OCI-LY3 (cell line): ENCODE measurements around the gene ELP4.

Experiments used
- H2AFZ ChIP-seq: fragments of 200-600, 300-600 bp; shearing (Covaris generic); 2 replicates; pipeline ENCODE4 v1.6.0; 2014; ENCODE audit warnings: antibody characterized with exemption, low read depth, low read length
- H3K27ac ChIP-seq: fragments of 200-600, 300-600 bp; sonication (generic); 2 replicates; pipeline ENCODE4 v1.5.1; 2014; ENCODE audit warnings: mild to moderate bottlenecking, low read length, moderate library complexity, mixed read lengths
- H3K27me3 ChIP-seq: fragments of 200-600, 300-600 bp; sonication (generic); 2 replicates; pipeline ENCODE4 v1.6.1; 2014; ENCODE audit warnings: low read depth, low read length, mixed read lengths
- H3K36me3 ChIP-seq: fragments of 200-600, 300-600 bp; sonication (generic); replicated peaks from 2 replicates; pipeline ENCODE3; 2014; ENCODE audit warnings: low read depth, low read length, mixed read lengths
- H3K4me1 ChIP-seq: fragments of 300-600, 200-600 bp; sonication (generic); 2 replicates; pipeline ENCODE4 v1.6.1; 2014; ENCODE audit warnings: low read length, mixed read lengths
- H3K4me2 ChIP-seq: fragments of 200-600, 300-600 bp; sonication (generic); 2 replicates; pipeline ENCODE4 v1.6.1; 2014; ENCODE audit warnings: low read length, mixed read lengths
- H3K4me3 ChIP-seq: fragments of 300-600, 200-600 bp; sonication (generic); 2 replicates; pipeline ENCODE4 v1.5.1; 2014; ENCODE audit warnings: antibody characterized with exemption, mild to moderate bottlenecking, low read length, moderate library complexity
- H3K79me2 ChIP-seq: fragments of 300-600, 200-600 bp; shearing (Covaris generic); 2 replicates; pipeline ENCODE4 v1.6.1; 2014; ENCODE audit warnings: mild to moderate bottlenecking, low read length, mixed read lengths
- H3K9ac ChIP-seq: fragments of 300-600, 200-600 bp; shearing (Covaris generic); 2 replicates; pipeline ENCODE4 v1.6.0; 2014; ENCODE audit warnings: mild to moderate bottlenecking, low read length, moderate library complexity
- H3K9me3 ChIP-seq: fragments of 200-600, 300-600 bp; shearing (Covaris generic); 2 replicates; pipeline ENCODE4 v1.6.1; 2014; ENCODE audit warnings: low read length, mixed read lengths; ENCODE audit not compliant: insufficient read depth
- H4K20me1 ChIP-seq: fragments of 200-600, 300-600 bp; sonication (generic); 2 replicates; pipeline ENCODE4 v1.6.1; 2016; ENCODE audit warnings: low read length, mixed read lengths; ENCODE audit not compliant: insufficient read depth
- CTCF ChIP-seq: fragments of 200-600, 300-600 bp; sonication (generic); IDR thresholded peaks from 2 replicates; pipeline ENCODE4 v1.5.1; 2014; ENCODE audit warnings: antibody characterized with exemption, low read length, low read depth
- EZH2phosphoT487 ChIP-seq: fragments of 200-600 bp; shearing (Covaris generic); IDR thresholded peaks from 2 replicates; pipeline ENCODE4 v1.6.1; 2018; ENCODE audit warnings: antibody characterized with exemption, mixed run types, low read depth

ELP4 gene

GRCh38 chr11:31652528-31652927 lies 143.0 kb downstream of the ELP4 start:
- Histone ChIP-seq H3K27ac (no peak overlapping the region), H3K9ac (no peak overlapping the region), H3K79me2 (no peaks in the 10 kb centered on the region), H3K4me2 (no peak overlapping the region), H3K27me3 (no peaks in the 10 kb centered on the region), H4K20me1 (no peaks in the 10 kb centered on the region), H3K36me3 (no peaks in the 10 kb centered on the region), H3K4me3 (no peak overlapping the region), H2AFZ (no peak overlapping the region), H3K4me1 (no peaks in the 10 kb centered on the region), H3K9me3 (no peaks in the 10 kb centered on the region)
- TF ChIP-seq CTCF: no peak
- no peak for TF ChIP-seq EZH2phosphoT487

GRCh38 chr11:31655483-31655882 lies 145.9 kb downstream of the ELP4 start:
- Histone ChIP-seq H3K4me3 (no peak overlapping the region), H3K27me3 (no peaks in the 10 kb centered on the region), H3K27ac (no peak overlapping the region), H3K9ac (no peak overlapping the region), H4K20me1 (no peaks in the 10 kb centered on the region), H2AFZ (no peak overlapping the region), H3K79me2 (no peaks in the 10 kb centered on the region), H3K36me3 (no peaks in the 10 kb centered on the region), H3K4me1 (no peaks in the 10 kb centered on the region), H3K9me3 (no peaks in the 10 kb centered on the region), H3K4me2 (no peak overlapping the region)
- TF ChIP-seq EZH2phosphoT487 (no peak), CTCF (no peak)

- no peak overlapping the region for H3K4me2 ChIP-seq
- H3K4me1 ChIP-seq: no peaks in the 10 kb centered on the region
- no peaks in the 10 kb centered on the region for H3K36me3 ChIP-seq
- no peaks in the 10 kb centered on the region for H3K27me3 ChIP-seq
- no peak overlapping the region for H3K9ac ChIP-seq
- TF ChIP-seq EZH2phosphoT487 (no peak), CTCF (no peak)
- H2AFZ ChIP-seq: no peak overlapping the region
- H3K4me3 ChIP-seq: no peak overlapping the region
- no peak overlapping the region for H3K27ac ChIP-seq
- no peaks in the 10 kb centered on the region for H3K9me3 ChIP-seq
- no peaks in the 10 kb centered on the region for H3K79me2 ChIP-seq
- H4K20me1 ChIP-seq: no peaks in the 10 kb centered on the region
Measured at GRCh38 chr11:31656051-31656450, 146.5 kb downstream of the ELP4 start.

- Histone ChIP-seq H3K4me3 (no peak overlapping the region), H3K27me3 (no peaks in the 10 kb centered on the region), H3K27ac (no peak overlapping the region), H3K4me2 (no peak overlapping the region), H3K9me3 (no peaks in the 10 kb centered on the region), H4K20me1 (no peaks in the 10 kb centered on the region), H3K36me3 (no peaks in the 10 kb centered on the region), H3K79me2 (no peaks in the 10 kb centered on the region), H2AFZ (no peak overlapping the region), H3K9ac (no peak overlapping the region), H3K4me1 (no peaks in the 10 kb centered on the region)
- no peak for TF ChIP-seq EZH2phosphoT487
- TF ChIP-seq CTCF: no peak
Measured at GRCh38 chr11:31657091-31657490, 147.5 kb downstream of the ELP4 start.
